ENCODE measurements around the gene DECR2. TPM values are rescaled to one million over a fixed set of nuclear protein-coding genes. Genes with fewer than 3 reads are reported as not detected.

The DECR2 gene
- total and polyA plus RNA-seq, 9 of the 15 experiments (the other 6 are each of a cell fraction or from before 2014, with no cell fraction given): 1.0 to 31.9 (median 10.3) TPM

DNA sequence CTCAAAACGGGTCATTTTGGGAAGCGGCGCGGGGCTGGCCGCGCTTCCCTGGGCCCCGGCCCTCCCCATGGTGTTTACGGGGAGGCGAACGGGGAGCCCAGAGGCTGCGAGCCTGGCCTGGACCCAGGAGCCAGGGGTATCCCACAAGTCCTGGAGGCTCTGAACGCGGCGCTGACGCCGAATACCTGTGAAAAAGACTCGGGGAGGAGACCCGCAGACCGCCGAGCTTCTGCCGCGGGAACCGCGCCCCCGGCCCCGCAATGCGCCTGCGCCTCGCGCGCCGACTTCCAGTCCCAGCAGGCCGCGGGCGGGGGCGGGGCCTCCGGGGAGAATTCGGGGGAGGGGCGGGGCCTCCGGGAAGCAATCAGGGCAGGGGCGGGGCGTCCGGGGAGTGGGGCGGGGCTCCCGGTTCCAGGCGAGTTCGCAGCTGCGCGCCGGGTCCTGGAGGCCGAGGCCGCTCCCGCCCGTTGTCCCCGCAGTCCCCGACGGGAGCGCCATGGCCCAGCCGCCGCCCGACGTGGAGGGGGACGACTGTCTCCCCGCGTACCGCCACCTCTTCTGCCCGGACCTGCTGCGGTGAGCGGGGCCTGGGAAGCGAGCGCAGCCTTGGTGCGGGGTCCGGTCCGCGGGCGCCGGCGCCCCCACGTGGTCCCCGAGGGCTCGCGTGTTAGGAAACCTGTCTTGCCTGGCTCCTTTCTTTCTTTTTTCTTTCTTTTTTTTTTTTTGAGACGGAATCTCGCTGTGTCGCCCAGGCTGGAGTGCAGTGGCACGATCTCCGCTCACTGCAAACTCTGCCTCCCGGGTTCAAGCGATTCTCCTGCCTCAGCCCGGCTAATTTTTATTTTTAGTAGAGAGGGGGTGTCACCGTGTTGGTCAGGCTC lies at the start of gene DECR2 (continued):
- TF ChIP-seq, protein P1, sequence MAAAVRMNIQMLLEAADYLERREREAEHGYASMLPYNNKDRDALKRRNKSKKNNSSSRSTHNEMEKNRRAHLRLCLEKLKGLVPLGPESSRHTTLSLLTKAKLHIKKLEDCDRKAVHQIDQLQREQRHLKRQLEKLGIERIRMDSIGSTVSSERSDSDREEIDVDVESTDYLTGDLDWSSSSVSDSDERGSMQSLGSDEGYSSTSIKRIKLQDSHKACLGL (CRISPR knock-in tag; IDR thresholded peaks at IDR 0.05; ENCODE audit: borderline replicate concordance, poor library complexity, severe bottlenecking): peak; percentile 68
- no peak for TF ChIP-seq ZNF551 (CRISPR knock-in tag; IDR thresholded peaks at IDR 0.05)
- no peak for TF ChIP-seq ASH1L (IDR thresholded peaks at IDR 0.05; ENCODE audit: borderline replicate concordance, low read depth, partially characterized antibody)
- TF ChIP-seq, protein P2, sequence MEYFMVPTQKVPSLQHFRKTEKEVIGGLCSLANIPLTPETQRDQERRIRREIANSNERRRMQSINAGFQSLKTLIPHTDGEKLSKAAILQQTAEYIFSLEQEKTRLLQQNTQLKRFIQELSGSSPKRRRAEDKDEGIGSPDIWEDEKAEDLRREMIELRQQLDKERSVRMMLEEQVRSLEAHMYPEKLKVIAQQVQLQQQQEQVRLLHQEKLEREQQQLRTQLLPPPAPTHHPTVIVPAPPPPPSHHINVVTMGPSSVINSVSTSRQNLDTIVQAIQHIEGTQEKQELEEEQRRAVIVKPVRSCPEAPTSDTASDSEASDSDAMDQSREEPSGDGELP (CRISPR knock-in tag; IDR thresholded peaks at IDR 0.05; ENCODE audit: borderline replicate concordance): peak; percentile 73; the same call in 1 of the 2 replicates
- TF ChIP-seq MBD2 (IDR thresholded peaks at IDR 0.05; ENCODE audit: borderline replicate concordance, low read depth): peak; percentile 18; the same call in 1 of the 2 replicates
- no peak for TF ChIP-seq MTF1 (CRISPR knock-in tag; IDR thresholded peaks at IDR 0.05; ENCODE audit: borderline replicate concordance)
- TF ChIP-seq, protein P3, sequence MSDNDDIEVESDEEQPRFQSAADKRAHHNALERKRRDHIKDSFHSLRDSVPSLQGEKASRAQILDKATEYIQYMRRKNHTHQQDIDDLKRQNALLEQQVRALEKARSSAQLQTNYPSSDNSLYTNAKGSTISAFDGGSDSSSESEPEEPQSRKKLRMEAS (CRISPR knock-in tag; IDR thresholded peaks at IDR 0.05): peak; percentile 91
- no peak for TF ChIP-seq ZNF354B (CRISPR knock-in tag; IDR thresholded peaks at IDR 0.05)
- no peak for TF ChIP-seq IFI16 (CRISPR knock-in tag; IDR thresholded peaks at IDR 0.05)
- TF ChIP-seq, protein P4, sequence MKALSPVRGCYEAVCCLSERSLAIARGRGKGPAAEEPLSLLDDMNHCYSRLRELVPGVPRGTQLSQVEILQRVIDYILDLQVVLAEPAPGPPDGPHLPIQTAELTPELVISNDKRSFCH (CRISPR knock-in tag; IDR thresholded peaks at IDR 0.05): no peak
- TF ChIP-seq, protein P4 (tag; IDR thresholded peaks at IDR 0.05): no peak
- TF ChIP-seq, protein P5, sequence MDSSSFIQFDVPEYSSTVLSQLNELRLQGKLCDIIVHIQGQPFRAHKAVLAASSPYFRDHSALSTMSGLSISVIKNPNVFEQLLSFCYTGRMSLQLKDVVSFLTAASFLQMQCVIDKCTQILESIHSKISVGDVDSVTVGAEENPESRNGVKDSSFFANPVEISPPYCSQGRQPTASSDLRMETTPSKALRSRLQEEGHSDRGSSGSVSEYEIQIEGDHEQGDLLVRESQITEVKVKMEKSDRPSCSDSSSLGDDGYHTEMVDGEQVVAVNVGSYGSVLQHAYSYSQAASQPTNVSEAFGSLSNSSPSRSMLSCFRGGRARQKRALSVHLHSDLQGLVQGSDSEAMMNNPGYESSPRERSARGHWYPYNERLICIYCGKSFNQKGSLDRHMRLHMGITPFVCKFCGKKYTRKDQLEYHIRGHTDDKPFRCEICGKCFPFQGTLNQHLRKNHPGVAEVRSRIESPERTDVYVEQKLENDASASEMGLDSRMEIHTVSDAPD (CRISPR knock-in tag; IDR thresholded peaks at IDR 0.05): no peak
- TF ChIP-seq, protein P6, sequence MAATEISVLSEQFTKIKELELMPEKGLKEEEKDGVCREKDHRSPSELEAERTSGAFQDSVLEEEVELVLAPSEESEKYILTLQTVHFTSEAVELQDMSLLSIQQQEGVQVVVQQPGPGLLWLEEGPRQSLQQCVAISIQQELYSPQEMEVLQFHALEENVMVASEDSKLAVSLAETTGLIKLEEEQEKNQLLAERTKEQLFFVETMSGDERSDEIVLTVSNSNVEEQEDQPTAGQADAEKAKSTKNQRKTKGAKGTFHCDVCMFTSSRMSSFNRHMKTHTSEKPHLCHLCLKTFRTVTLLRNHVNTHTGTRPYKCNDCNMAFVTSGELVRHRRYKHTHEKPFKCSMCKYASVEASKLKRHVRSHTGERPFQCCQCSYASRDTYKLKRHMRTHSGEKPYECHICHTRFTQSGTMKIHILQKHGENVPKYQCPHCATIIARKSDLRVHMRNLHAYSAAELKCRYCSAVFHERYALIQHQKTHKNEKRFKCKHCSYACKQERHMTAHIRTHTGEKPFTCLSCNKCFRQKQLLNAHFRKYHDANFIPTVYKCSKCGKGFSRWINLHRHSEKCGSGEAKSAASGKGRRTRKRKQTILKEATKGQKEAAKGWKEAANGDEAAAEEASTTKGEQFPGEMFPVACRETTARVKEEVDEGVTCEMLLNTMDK (IDR thresholded peaks at IDR 0.05; ENCODE audit: borderline replicate concordance, insufficient read depth, low read depth, low read length, poor library complexity, severe bottlenecking): peak; percentile 68
- TF ChIP-seq ATF1 (CRISPR knock-in tag; IDR thresholded peaks at IDR 0.05): no peak
- peak; percentile 29; the same call in 1 of the 2 replicates for TF ChIP-seq ATF1 (tag; IDR thresholded peaks at IDR 0.05)
- no peak for TF ChIP-seq U2AF2 (optimal IDR thresholded peaks at IDR 0.05; ENCODE audit: low read depth, low read length)
- TF ChIP-seq ARID1B (IDR thresholded peaks at IDR 0.05): 0 out of 2 replicates have a peak, but pooled peaks have one; percentile 11
- 0 out of 2 replicates have a peak, but pooled peaks have one; percentile 22 for TF ChIP-seq MTA1 (IDR thresholded peaks at IDR 0.05; ENCODE audit: borderline replicate concordance)
- TF ChIP-seq ZBTB7A (IDR thresholded peaks at IDR 0.05; ENCODE audit: borderline replicate concordance, control insufficient read depth, low read depth, low read length): peak; percentile 44; the same call in 1 of the 2 replicates

All from K562 (cell line).